HG03159 (cell line): ENCODE results near the gene KAT6B.
A peak's percentile ranks its signal among the peaks of the same experiment; 100 is the strongest.
"Not testable (repeated sequence)": the region's sequence is repeated elsewhere in the genome, so short reads cannot be mapped to it uniquely, and the experiment has no call there.

ENCODE experiments used
- ATAC-seq: cut with Tn5 transposase; IDR thresholded peaks from one replicate; pipeline ENCODE4 v1.9.1; 2021; ENCODE audit warnings: mild to moderate bottlenecking, moderate library complexity; ENCODE audit not compliant: unreplicated experiment

KAT6B gene

GRCh38 chr10:74887614-74888284 lies 61.3 kb downstream of the KAT6B start:
- ATAC-seq: no peak

GRCh38 chr10:74888962-74889661 lies 62.7 kb downstream of the KAT6B start:
- no peak for ATAC-seq

- ATAC-seq: no peak
Measured at GRCh38 chr10:74889662-74889998, 63.2 kb downstream of the KAT6B start.

GRCh38 chr10:74890460-74890859 lies 64.1 kb downstream of the KAT6B start:
- no peak for ATAC-seq

- no peak for ATAC-seq
Measured at GRCh38 chr10:74891053-74891452, 64.7 kb downstream of the KAT6B start.

GRCh38 chr10:74892839-74893238 lies 66.4 kb downstream of the KAT6B start:
- ATAC-seq: no peak

GRCh38 chr10:74893329-74893728 lies 66.9 kb downstream of the KAT6B start:
- not testable (repeated sequence) for ATAC-seq

GRCh38 chr10:74896788-74897527 lies 70.6 kb downstream of the KAT6B start:
- ATAC-seq: no peak

GRCh38 chr10:74898201-74898976 lies 72.0 kb downstream of the KAT6B start:
- peak; percentile 59 for ATAC-seq

GRCh38 chr10:74900297-74900696 lies 73.9 kb downstream of the KAT6B start:
- ATAC-seq: peak; percentile 67

GRCh38 chr10:74901301-74901700 lies 74.9 kb downstream of the KAT6B start:
- ATAC-seq: no peak

GRCh38 chr10:74901867-74902450 lies 75.6 kb downstream of the KAT6B start:
- no peak for ATAC-seq

GRCh38 chr10:74903491-74903890 lies 77.1 kb downstream of the KAT6B start:
- no peak for ATAC-seq

GRCh38 chr10:74906611-74907198 lies 80.3 kb downstream of the KAT6B start:
- no peak for ATAC-seq

- no peak for ATAC-seq
Measured at GRCh38 chr10:74909670-74910069, 83.3 kb downstream of the KAT6B start.

- ATAC-seq: no peak
Measured at GRCh38 chr10:74910241-74910975, 84.0 kb downstream of the KAT6B start.

- ATAC-seq: no peak
Measured at GRCh38 chr10:74910976-74911350, 84.6 kb downstream of the KAT6B start.

GRCh38 chr10:74912182-74912581 lies 85.8 kb downstream of the KAT6B start:
- no peak for ATAC-seq

GRCh38 chr10:74912682-74913081 lies 86.3 kb downstream of the KAT6B start:
- no peak for ATAC-seq
